A549 (cell line): Measurements from ENCODE around the gene AMER3. TPM values are rescaled to one million over a fixed set of nuclear protein-coding genes. Genes with fewer than 3 reads are reported as not detected.

Experiments used
- ATAC-seq, 2 experiments: fragments of 200-7000 bp in 1 of 2; fragments of >200 bp in 1 of 2; cut with Nextera tagmentation in 1 of 2; cut with Tn5 transposase in 1 of 2; 3 replicates each; pipeline versions ENCODE4 v1.8.0 to v1.9.1; 2018 to 2020; ENCODE audit warnings: mild to moderate bottlenecking in 1 of 2, moderate library complexity in 1 of 2
- CTCF ChIA-PET: fragments of 300-600 bp; sonication (Branson Sonifier 250); formaldehyde crosslinking; extraction: SDS; loops from one replicate; lab custom pipeline; 2021; ENCODE audit warnings: antibody characterized with exemption, inconsistent platforms; lab: Yijun Ruan, JAX
- POLR2A ChIA-PET: fragments of 350-600 bp; formaldehyde crosslinking; extraction: SDS; loops from one replicate; lab custom pipeline; 2021; ENCODE audit warnings: antibody characterized with exemption, inconsistent platforms; lab: Yijun Ruan, JAX
- DNase-seq, 2 experiments: peaks; one replicate each; pipeline versions ENCODE4 v3.0.0 to v3.0.0-alpha.2; 2011 to 2016; ENCODE audit warnings: low read depth in 1 of 2, low spot score in 1 of 2
- FAIRE-seq: peaks from 2 replicates; lab custom pipeline; 2011; peaks lifted over from hg19 to GRCh38; lab: Jason Lieb, UNC
- H3K27ac ChIP-seq, 2 experiments: fragments of >200 bp; sonication (Bioruptor Twin); formaldehyde crosslinking; 3 replicates each; pipeline ENCODE4 v1.5.1; 2016 to 2017
- H3K4me1 ChIP-seq: fragments of >200 bp; sonication (Bioruptor Twin); formaldehyde crosslinking; 3 replicates; pipeline ENCODE4 v1.6.1; 2016
- H3K4me2 ChIP-seq: fragments of >200 bp; sonication (Bioruptor Twin); formaldehyde crosslinking; 3 replicates; pipeline ENCODE4 v1.6.1; 2016
- H3K4me3 ChIP-seq: fragments of >200 bp; sonication (Bioruptor Twin); formaldehyde crosslinking; 3 replicates; pipeline ENCODE4 v1.5.1; 2016
- H3K9me3 ChIP-seq: fragments of >200 bp; sonication (Bioruptor Twin); formaldehyde crosslinking; 3 replicates; pipeline ENCODE4 v1.6.1; 2016
- CBX2 ChIP-seq: fragments of 200-600 bp; sonication (generic); IDR thresholded peaks from 2 replicates; pipeline ENCODE4 v1.6.1; 2016; ENCODE audit warnings: low read depth, mild to moderate bottlenecking, borderline replicate concordance
- CEBPB ChIP-seq, 2 experiments: fragments of >200 bp in 1 of 2; sonication (Bioruptor Twin) in 1 of 2; formaldehyde crosslinking in 1 of 2; IDR thresholded peaks; 2 replicates each; pipeline ENCODE4 v1.6.1; 2012 to 2016
- CHD4 ChIP-seq: fragments of 200-600 bp; sonication (generic); IDR thresholded peaks from 2 replicates; pipeline ENCODE4 v1.6.1; 2016; ENCODE audit warnings: antibody characterized with exemption, mild to moderate bottlenecking, borderline replicate concordance
- EP300 ChIP-seq, 2 experiments: fragments of >200 bp; sonication (Bioruptor Twin); formaldehyde crosslinking; IDR thresholded peaks; 2 replicates in 1 of 2; 3 replicates in 1 of 2; pipeline ENCODE4 v1.6.1; 2016 to 2017
- FOSL2 ChIP-seq, 2 experiments: fragments of 450-650 bp in 1 of 2; fragments of >200 bp in 1 of 2; sonication (Bioruptor Twin) in 1 of 2; formaldehyde crosslinking; IDR thresholded peaks; 2 replicates each; pipeline versions ENCODE4 v1.5.0 to v1.6.1; 2016 to 2020; ENCODE audit warnings: mild to moderate bottlenecking in 1 of 2, moderate library complexity in 1 of 2
- HDAC2 ChIP-seq: fragments of 200-600 bp; sonication (generic); IDR thresholded peaks from 2 replicates; pipeline ENCODE4 v1.6.1; 2016
- HOXA7 ChIP-seq: fragments of 250-450 bp; sonication (Bioruptor Pico); IDR thresholded peaks from 2 replicates; pipeline ENCODE4 v1.5.0; 2020; ENCODE audit warnings: mild to moderate bottlenecking, moderate library complexity
- HOXB13 ChIP-seq: fragments of 250-450 bp; sonication (Bioruptor Pico); IDR thresholded peaks from 2 replicates; pipeline ENCODE4 v1.5.0; 2020; ENCODE audit warnings: low read depth, mild to moderate bottlenecking, moderate library complexity
- JUNB ChIP-seq: fragments of >200 bp; sonication (Bioruptor Twin); formaldehyde crosslinking; IDR thresholded peaks from 2 replicates; pipeline ENCODE4 v1.6.1; 2016
- KDM1A ChIP-seq: fragments of 200-600 bp; sonication (generic); IDR thresholded peaks from 2 replicates; pipeline ENCODE4 v1.6.1; 2016; ENCODE audit warnings: low read depth, mild to moderate bottlenecking
- MAFK ChIP-seq: fragments of 450-650 bp; IDR thresholded peaks from 2 replicates; pipeline ENCODE4 v1.6.1; 2014; ENCODE audit not compliant: partially characterized antibody
- NR3C1 ChIP-seq: fragments of >200 bp; sonication (Bioruptor Twin); formaldehyde crosslinking; IDR thresholded peaks from 3 replicates; pipeline ENCODE4 v1.6.1; 2017
- POLR2AphosphoS2 ChIP-seq: conservative IDR thresholded peaks from 2 replicates; pipeline ENCODE4 v1.6.1; 2012; ENCODE audit warnings: low read length, improper control_type of control experiment, inconsistent platforms
- RAD21 ChIP-seq, 2 experiments: fragments of >200 bp in 1 of 2; sonication (Bioruptor Twin) in 1 of 2; formaldehyde crosslinking in 1 of 2; IDR thresholded peaks in 1 of 2; conservative IDR thresholded peaks in 1 of 2; 2 replicates in 1 of 2; 3 replicates in 1 of 2; pipeline ENCODE4 v1.6.1; 2012 to 2018; ENCODE audit warnings: inconsistent platforms in 1 of 2
- RCOR1 ChIP-seq: fragments of 150-350 bp; IDR thresholded peaks from 2 replicates; pipeline ENCODE4 v1.6.1; 2014; ENCODE audit warnings: antibody characterized with exemption, low read length, low read depth
- SREBF2 ChIP-seq: fragments of 450-650 bp; IDR thresholded peaks from 2 replicates; pipeline ENCODE4 v1.6.1; 2014; ENCODE audit warnings: mild to moderate bottlenecking, moderate library complexity
- TP53 ChIP-seq: fragments of 250-450 bp; sonication (Bioruptor Pico); IDR thresholded peaks from 2 replicates; pipeline ENCODE4 v1.5.0; 2021; ENCODE audit warnings: mild to moderate bottlenecking, moderate library complexity
- ZFP36 ChIP-seq: fragments of 450-650 bp; IDR thresholded peaks from 2 replicates; pipeline ENCODE4 v1.6.1; 2014; ENCODE audit warnings: borderline replicate concordance; ENCODE audit not compliant: partially characterized antibody
- WGBS: methylation state at CpG from one replicate; pipeline ENCODE4 v1.1.6; 2017; ENCODE audit errors: missing lambda C conversion rate; 5-methylcytosine and 5-hydroxymethylcytosine counted together
- polyA plus RNA-seq, 4 experiments: library from polyadenylated mRNA; depleted of rRNA in 3 of 4; stranded (reverse); fragments of >200 nt; fragmentation: RNase III in 1 of 4; extraction: RNeasy Plus Mini Kit Qiagen cat#74134 plus additional on column Dnase treatment in 1 of 4; gene quantifications; 2 replicates in 3 of 4; 3 replicates in 1 of 4; pipeline ENCODE4 v1.2.3, GENCODE V29; 2011 to 2017
- TF ChIP-seq, protein P1 (sequence below): IDR thresholded peaks from 2 replicates; pipeline ENCODE4 v1.6.1; 2012
- TF ChIP-seq, protein P2 (sequence below): fragments of 250-450 bp; sonication (Bioruptor Pico); IDR thresholded peaks from 2 replicates; pipeline ENCODE4 v1.5.0; 2021; ENCODE audit warnings: mild to moderate bottlenecking, moderate library complexity, borderline replicate concordance
- TF ChIP-seq, protein P3 (sequence below): fragments of >200 bp; sonication (Bioruptor Twin); formaldehyde crosslinking; IDR thresholded peaks from 3 replicates; pipeline ENCODE4 v1.6.1; 2016
- TF ChIP-seq, protein P4 (sequence below): fragments of 250-450 bp; sonication (Bioruptor Pico); IDR thresholded peaks from 2 replicates; pipeline ENCODE4 v1.5.0; 2020; ENCODE audit warnings: low read depth, mild to moderate bottlenecking, moderate library complexity
- TF ChIP-seq, protein P5 (sequence below): fragments of >200 bp; sonication (Bioruptor Twin); formaldehyde crosslinking; IDR thresholded peaks from 2 replicates; pipeline ENCODE4 v1.6.1; 2016
- TF ChIP-seq, protein P6 (sequence below): IDR thresholded peaks from 2 replicates; pipeline ENCODE4 v1.6.1; 2012
- TF ChIP-seq, protein P7 (sequence below): fragments of 200-600 bp; sonication (generic); IDR thresholded peaks from 2 replicates; pipeline ENCODE4 v1.6.1; 2016; ENCODE audit warnings: antibody characterized with exemption, mild to moderate bottlenecking, moderate library complexity

AMER3 gene
- polyA plus RNA-seq, 2 of the 4 experiments (the other 2 are of a cell fraction) = not detected

DNA sequence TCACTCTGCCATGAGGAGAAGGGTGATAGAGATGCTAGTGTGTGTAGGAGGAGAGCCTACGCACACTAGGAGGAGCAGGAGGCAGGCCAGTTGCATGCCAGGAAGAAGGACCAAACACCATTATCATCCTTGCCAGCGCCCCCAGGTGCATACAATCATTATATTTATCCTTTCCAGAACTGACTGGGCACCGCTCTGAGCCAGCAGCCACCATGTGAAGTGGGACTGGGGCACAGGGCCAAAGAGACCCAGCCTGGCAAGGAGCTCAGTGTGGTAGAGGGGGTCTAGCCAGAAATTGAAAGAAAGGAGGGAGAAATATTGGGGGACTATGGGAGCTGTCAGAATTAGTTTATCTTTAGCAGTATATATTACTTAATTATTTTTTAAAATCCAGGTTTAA is 34.8 kb upstream of the AMER3 start:
- TF ChIP-seq CHD4 (no peak), CBX2 (no peak), MAFK (no peak), EP300 (IDR thresholded peaks at IDR 0.05) (no peak), CEBPB (IDR thresholded peaks at IDR 0.05) (no peak), JUNB (no peak), HOXA7 (CRISPR knock-in tag) (no peak), FOSL2 (IDR thresholded peaks at IDR 0.05) (no peak), FOSL2 (CRISPR knock-in tag; IDR thresholded peaks at IDR 0.05) (no peak), POLR2AphosphoS2 (no peak)
- TF ChIP-seq, protein P1, sequence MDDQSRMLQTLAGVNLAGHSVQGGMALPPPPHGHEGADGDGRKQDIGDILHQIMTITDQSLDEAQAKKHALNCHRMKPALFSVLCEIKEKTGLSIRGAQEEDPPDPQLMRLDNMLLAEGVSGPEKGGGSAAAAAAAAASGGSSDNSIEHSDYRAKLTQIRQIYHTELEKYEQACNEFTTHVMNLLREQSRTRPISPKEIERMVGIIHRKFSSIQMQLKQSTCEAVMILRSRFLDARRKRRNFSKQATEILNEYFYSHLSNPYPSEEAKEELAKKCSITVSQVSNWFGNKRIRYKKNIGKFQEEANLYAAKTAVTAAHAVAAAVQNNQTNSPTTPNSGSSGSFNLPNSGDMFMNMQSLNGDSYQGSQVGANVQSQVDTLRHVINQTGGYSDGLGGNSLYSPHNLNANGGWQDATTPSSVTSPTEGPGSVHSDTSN = no peak
- TF ChIP-seq, protein P2, sequence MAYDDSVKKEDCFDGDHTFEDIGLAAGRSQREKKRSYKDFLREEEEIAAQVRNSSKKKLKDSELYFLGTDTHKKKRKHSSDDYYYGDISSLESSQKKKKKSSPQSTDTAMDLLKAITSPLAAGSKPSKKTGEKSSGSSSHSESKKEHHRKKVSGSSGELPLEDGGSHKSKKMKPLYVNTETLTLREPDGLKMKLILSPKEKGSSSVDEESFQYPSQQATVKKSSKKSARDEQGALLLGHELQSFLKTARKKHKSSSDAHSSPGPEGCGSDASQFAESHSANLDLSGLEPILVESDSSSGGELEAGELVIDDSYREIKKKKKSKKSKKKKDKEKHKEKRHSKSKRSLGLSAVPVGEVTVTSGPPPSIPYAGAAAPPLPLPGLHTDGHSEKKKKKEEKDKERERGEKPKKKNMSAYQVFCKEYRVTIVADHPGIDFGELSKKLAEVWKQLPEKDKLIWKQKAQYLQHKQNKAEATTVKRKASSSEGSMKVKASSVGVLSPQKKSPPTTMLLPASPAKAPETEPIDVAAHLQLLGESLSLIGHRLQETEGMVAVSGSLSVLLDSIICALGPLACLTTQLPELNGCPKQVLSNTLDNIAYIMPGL (CRISPR knock-in tag) = no peak
- TF ChIP-seq, protein P3, sequence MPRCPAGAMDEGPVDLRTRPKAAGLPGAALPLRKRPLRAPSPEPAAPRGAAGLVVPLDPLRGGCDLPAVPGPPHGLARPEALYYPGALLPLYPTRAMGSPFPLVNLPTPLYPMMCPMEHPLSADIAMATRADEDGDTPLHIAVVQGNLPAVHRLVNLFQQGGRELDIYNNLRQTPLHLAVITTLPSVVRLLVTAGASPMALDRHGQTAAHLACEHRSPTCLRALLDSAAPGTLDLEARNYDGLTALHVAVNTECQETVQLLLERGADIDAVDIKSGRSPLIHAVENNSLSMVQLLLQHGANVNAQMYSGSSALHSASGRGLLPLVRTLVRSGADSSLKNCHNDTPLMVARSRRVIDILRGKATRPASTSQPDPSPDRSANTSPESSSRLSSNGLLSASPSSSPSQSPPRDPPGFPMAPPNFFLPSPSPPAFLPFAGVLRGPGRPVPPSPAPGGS = no peak
- TF ChIP-seq, all 56 proteins: peak for 0
- POLR2A ChIA-PET = no interaction called here
- no peak for DNase-seq

DNA sequence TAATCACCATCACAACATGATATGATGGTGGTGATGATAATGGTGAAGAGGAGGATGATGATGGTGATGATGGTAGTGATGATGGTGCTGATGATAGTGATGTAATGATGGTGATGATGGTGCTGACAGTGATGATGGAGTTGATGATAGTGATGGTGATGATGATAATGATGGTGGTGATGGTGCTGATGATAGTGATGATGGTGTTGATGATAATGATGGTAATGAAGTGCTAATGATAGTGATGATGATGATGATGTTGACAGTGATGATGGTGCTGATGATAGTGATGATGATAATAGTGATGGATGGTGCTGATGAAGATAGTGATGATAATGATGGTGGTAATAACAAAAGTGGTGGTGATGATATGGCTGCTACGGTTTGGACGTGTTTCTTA is 30.9 kb upstream of the AMER3 start:
- ChIA-PET POLR2A (no interaction called here), CTCF (no interaction called here)
- ATAC-seq (no peak), FAIRE-seq (no peak), DNase-seq (no peak)
- no peak overlapping the region for H3K4me2 ChIP-seq
- 35% methylated on average over 2 of the region's 2 CpGs for WGBS
- peaks cover 9% of the 10 kb centered on the region for H3K4me1 ChIP-seq
- no peak for TF ChIP-seq SREBF2
- TF ChIP-seq NR3C1 = no peak
- no peak for TF ChIP-seq TP53 (CRISPR knock-in tag)
- TF ChIP-seq, protein P3 = no peak
- TF ChIP-seq, protein P4, sequence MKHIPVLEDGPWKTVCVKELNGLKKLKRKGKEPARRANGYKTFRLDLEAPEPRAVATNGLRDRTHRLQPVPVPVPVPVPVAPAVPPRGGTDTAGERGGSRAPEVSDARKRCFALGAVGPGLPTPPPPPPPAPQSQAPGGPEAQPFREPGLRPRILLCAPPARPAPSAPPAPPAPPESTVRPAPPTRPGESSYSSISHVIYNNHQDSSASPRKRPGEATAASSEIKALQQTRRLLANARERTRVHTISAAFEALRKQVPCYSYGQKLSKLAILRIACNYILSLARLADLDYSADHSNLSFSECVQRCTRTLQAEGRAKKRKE = no peak
- TF ChIP-seq, protein P5, sequence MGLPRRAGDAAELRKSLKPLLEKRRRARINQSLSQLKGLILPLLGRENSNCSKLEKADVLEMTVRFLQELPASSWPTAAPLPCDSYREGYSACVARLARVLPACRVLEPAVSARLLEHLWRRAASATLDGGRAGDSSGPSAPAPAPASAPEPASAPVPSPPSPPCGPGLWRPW = no peak
- TF ChIP-seq RCOR1 = no peak
- no peak for TF ChIP-seq RAD21 (conservative IDR thresholded peaks at IDR 0.05 in 1 of 2, IDR thresholded peaks at IDR 0.05 in 1 of 2)
- TF ChIP-seq, protein P6, sequence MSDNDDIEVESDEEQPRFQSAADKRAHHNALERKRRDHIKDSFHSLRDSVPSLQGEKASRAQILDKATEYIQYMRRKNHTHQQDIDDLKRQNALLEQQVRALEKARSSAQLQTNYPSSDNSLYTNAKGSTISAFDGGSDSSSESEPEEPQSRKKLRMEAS = no peak
- no peak for TF ChIP-seq HOXA7 (CRISPR knock-in tag)
- no peak for TF ChIP-seq POLR2AphosphoS2
- TF ChIP-seq KDM1A = no peak
- TF ChIP-seq ZFP36 = no peak
- no peak for TF ChIP-seq JUNB
- TF ChIP-seq HOXB13 (CRISPR knock-in tag) = no peak
- TF ChIP-seq HDAC2 = no peak
- TF ChIP-seq, protein P7, sequence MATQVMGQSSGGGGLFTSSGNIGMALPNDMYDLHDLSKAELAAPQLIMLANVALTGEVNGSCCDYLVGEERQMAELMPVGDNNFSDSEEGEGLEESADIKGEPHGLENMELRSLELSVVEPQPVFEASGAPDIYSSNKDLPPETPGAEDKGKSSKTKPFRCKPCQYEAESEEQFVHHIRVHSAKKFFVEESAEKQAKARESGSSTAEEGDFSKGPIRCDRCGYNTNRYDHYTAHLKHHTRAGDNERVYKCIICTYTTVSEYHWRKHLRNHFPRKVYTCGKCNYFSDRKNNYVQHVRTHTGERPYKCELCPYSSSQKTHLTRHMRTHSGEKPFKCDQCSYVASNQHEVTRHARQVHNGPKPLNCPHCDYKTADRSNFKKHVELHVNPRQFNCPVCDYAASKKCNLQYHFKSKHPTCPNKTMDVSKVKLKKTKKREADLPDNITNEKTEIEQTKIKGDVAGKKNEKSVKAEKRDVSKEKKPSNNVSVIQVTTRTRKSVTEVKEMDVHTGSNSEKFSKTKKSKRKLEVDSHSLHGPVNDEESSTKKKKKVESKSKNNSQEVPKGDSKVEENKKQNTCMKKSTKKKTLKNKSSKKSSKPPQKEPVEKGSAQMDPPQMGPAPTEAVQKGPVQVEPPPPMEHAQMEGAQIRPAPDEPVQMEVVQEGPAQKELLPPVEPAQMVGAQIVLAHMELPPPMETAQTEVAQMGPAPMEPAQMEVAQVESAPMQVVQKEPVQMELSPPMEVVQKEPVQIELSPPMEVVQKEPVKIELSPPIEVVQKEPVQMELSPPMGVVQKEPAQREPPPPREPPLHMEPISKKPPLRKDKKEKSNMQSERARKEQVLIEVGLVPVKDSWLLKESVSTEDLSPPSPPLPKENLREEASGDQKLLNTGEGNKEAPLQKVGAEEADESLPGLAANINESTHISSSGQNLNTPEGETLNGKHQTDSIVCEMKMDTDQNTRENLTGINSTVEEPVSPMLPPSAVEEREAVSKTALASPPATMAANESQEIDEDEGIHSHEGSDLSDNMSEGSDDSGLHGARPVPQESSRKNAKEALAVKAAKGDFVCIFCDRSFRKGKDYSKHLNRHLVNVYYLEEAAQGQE = no peak
- no peak overlapping the region for H3K4me3 ChIP-seq
- H3K9me3 ChIP-seq = no peaks in the 10 kb centered on the region
- no peak overlapping the region for H3K27ac ChIP-seq

More for the DNA sequence above, 34.8 kb upstream of the AMER3 start:
- no peak for FAIRE-seq
- Histone ChIP-seq H3K9me3 (no peaks in the 10 kb centered on the region), H3K27ac (no peak overlapping the region), H3K4me1 (no peaks in the 10 kb centered on the region), H3K4me3 (no peak overlapping the region), H3K4me2 (no peak overlapping the region)
- ATAC-seq = no peak
- 10% methylated on average over 3 of the region's 3 CpGs for WGBS
- CTCF ChIA-PET = no interaction called here
